ENCODE measurements around the gene RARS1. TPM values are rescaled to one million over a fixed set of nuclear protein-coding genes. Genes with fewer than 3 reads are reported as not detected.

RARS1 gene
- total RNA-seq, 1 donor from 2014 or later, result 81.7 TPM

- DNase-seq (ENCODE audit: low read depth in 2 of 2), result no peak
Observed at GRCh38 chr5:168553377-168554130, 67.3 kb downstream of the RARS1 start.

- no peak for DNase-seq (ENCODE audit: low read depth in 2 of 2)
Observed at GRCh38 chr5:168557389-168557788, 71.1 kb downstream of the RARS1 start.

GRCh38 chr5:168562279-168562678 lies 76.0 kb downstream of the RARS1 start:
- DNase-seq (ENCODE audit: low read depth in 2 of 2), result no peak

GRCh38 chr5:168563959-168564358 lies 77.7 kb downstream of the RARS1 start:
- DNase-seq (ENCODE audit: low read depth in 2 of 2), result no peak

GRCh38 chr5:168568738-168569137 lies 82.5 kb downstream of the RARS1 start:
- no peak for DNase-seq (ENCODE audit: low read depth in 2 of 2)

Other genes with a start within 250 kb of the RARS1 start
- 0.20 and 0.44 TPM in 2 replicates for gene WWC1, start 194.8 kb upstream of the RARS1 start, total RNA-seq
- gene FBLL1, start 42.8 kb downstream of the RARS1 start, total RNA-seq, result 1.1 and 2.8 TPM in 2 replicates
- 34.4 and 63.1 TPM in 2 replicates for gene PANK3, start 92.9 kb downstream of the RARS1 start, total RNA-seq

Measured in lung microvascular endothelial cell (primary cell).